Activated CD4-positive, alpha-beta T cell treated with anti-CD3 and anti-CD28 coated beads, Interleukin-2, Interleukin-6, amounts not matched to agents 100 ng/mL and 50 ng/mL, durations not matched to agents 16 hours and 8 hours (primary cell): ENCODE results near the gene TNFSF8.

Experiments
- DNase-seq: peaks from one replicate; pipeline ENCODE4 v3.0.0-alpha.2; 2020

Gene TNFSF8

GRCh38 chr9:114930056-114930812, at the start of gene TNFSF8:
Gene TNFSF8, minus strand, starts transcription at chr9:114930591. Its CDS starts 288 bp downstream, at chr9:114930303.
- DNase-seq: peak; percentile 79

- DNase-seq: no peak
Observed at GRCh38 chr9:114973216-114973615, 42.8 kb upstream of the TNFSF8 start.

- DNase-seq: no peak
Observed at GRCh38 chr9:114972510-114973136, 42.2 kb upstream of the TNFSF8 start.

GRCh38 chr9:114969269-114969668, 38.9 kb upstream of the TNFSF8 start:
- DNase-seq: no peak

- DNase-seq: peak; percentile 15
Observed at GRCh38 chr9:114968671-114969070, 38.3 kb upstream of the TNFSF8 start.

- no peak for DNase-seq
Observed at GRCh38 chr9:114965564-114965963, 35.2 kb upstream of the TNFSF8 start.

- no peak for DNase-seq
Observed at GRCh38 chr9:114962809-114963208, 32.4 kb upstream of the TNFSF8 start.

- no peak for DNase-seq
Observed at GRCh38 chr9:114960276-114960675, 29.9 kb upstream of the TNFSF8 start.

GRCh38 chr9:114958844-114959235, 28.4 kb upstream of the TNFSF8 start:
- DNase-seq: no peak

- peak; percentile 77 for DNase-seq
Observed at GRCh38 chr9:114958021-114958843, 27.8 kb upstream of the TNFSF8 start.

- DNase-seq: peak; percentile 31
Observed at GRCh38 chr9:114957558-114957957, 27.2 kb upstream of the TNFSF8 start.

GRCh38 chr9:114954956-114955582, 24.7 kb upstream of the TNFSF8 start:
- no peak for DNase-seq

- DNase-seq: peak; percentile 43
Observed at GRCh38 chr9:114953959-114954358, 23.6 kb upstream of the TNFSF8 start.

- no peak for DNase-seq
Observed at GRCh38 chr9:114953046-114953445, 22.7 kb upstream of the TNFSF8 start.

GRCh38 chr9:114950761-114951160, 20.4 kb upstream of the TNFSF8 start:
- DNase-seq: no peak

- DNase-seq: no peak
Observed at GRCh38 chr9:114947058-114947457, 16.7 kb upstream of the TNFSF8 start.

- no peak for DNase-seq
Observed at GRCh38 chr9:114945616-114946412, 15.4 kb upstream of the TNFSF8 start.

- DNase-seq: no peak
Observed at GRCh38 chr9:114941376-114941775, 11.0 kb upstream of the TNFSF8 start.

- no peak for DNase-seq
Observed at GRCh38 chr9:114938687-114939575, 8.5 kb upstream of the TNFSF8 start.

GRCh38 chr9:114937516-114937915, 7.1 kb upstream of the TNFSF8 start:
- no peak for DNase-seq

- DNase-seq: no peak
Observed at GRCh38 chr9:114936581-114936980, 6.2 kb upstream of the TNFSF8 start.
